Measurements from ENCODE around the gene UQCRH.
"Not testable (repeated sequence)": the region's sequence is repeated elsewhere in the genome, so short reads cannot be mapped to it uniquely, and the experiment has no call there.

The UQCRH gene

DNA sequence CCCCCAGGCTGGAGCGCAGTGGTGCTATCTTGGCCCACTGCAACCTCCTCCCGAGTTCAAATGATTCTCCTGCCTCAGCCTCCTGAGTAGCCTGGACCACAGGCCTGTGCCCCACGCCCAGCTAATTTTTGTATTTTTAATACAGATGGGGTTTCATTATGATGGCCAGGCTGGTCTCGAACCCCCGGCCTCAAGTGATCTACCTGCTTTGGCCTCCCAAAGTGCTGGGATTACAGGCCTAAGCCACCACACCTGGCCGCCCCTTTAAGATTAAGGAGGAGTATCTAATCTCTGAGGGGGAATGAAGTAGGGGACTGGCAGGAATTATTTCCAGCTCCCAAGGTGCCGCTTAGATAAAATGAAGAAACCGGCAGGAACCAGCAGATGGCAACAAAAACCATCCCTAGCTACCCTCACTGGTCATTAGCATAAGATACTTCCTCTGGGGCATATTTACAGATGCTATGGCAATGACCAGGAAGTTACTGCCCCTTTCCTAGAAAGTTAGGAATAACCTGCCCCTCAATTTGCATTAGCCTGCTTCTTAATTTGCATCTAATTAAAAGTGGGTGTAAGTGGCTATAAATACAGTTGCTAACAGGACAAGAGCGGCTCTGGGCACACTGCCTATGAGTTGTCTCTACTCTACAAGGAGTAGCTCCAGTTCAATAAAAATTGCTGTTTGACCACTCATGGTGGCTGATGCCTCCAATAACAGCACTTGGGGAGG lies 30.0 kb downstream of the UQCRH start:
- no peak for DNase-seq (ENCODE audit: low read depth)

GRCh38 chr1:46334030-46334384 lies 30.5 kb downstream of the UQCRH start:
- no peak for DNase-seq (ENCODE audit: low read depth)

- no peak for DNase-seq (ENCODE audit: low read depth)
Measured at GRCh38 chr1:46335081-46335480, 31.6 kb downstream of the UQCRH start.

GRCh38 chr1:46337409-46337808 lies 33.9 kb downstream of the UQCRH start:
- DNase-seq (ENCODE audit: low read depth), result not testable (repeated sequence)

- DNase-seq (ENCODE audit: low read depth), result peak; percentile 79
Measured at GRCh38 chr1:46340404-46341221, 37.1 kb downstream of the UQCRH start, which contains the start of gene NSUN4. TSS of gene NSUN4 (plus strand) at chr1:46340807. CDS start at chr1:46340827, 20 bp downstream.

GRCh38 chr1:46341222-46342083 lies 38.0 kb downstream of the UQCRH start:
- DNase-seq (ENCODE audit: low read depth), result no peak

GRCh38 chr1:46342084-46342656 lies 38.7 kb downstream of the UQCRH start:
- DNase-seq (ENCODE audit: low read depth), result no peak

DNA sequence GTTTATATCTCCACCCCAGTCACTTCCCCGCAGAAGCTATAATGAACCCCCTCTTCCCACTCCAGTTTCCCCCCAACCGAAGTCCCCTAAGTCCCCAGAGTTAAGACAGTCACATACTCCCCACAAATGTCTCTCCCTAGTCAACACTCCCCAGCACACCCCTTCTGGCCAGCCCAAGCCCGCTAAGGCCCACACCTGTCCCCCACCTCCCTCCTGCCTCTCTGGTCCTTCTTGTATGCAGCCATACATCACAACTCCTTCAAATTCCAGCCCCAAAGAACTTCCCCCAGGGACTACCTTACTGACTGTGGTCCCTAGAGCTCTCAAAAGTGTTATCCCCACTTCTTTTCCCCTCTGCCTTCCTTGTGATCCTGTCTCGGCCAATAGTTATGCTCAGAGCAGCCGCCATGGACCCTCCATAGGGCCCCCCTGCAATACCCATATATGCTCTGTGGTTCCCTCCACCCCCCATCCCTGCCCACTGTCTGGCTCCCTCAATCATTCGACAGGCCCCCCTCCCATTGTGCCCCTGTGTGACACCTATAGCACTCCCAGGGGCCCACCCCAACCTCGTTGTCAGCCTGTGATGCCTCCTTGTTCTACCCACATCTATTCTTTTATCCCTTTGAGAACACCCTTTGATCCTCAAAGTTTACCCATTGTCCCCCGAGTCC lies 39.3 kb downstream of the UQCRH start:
- no peak for DNase-seq (ENCODE audit: low read depth)

GRCh38 chr1:46343351-46343695 lies 39.8 kb downstream of the UQCRH start:
- DNase-seq (ENCODE audit: low read depth), result no peak

DNA sequence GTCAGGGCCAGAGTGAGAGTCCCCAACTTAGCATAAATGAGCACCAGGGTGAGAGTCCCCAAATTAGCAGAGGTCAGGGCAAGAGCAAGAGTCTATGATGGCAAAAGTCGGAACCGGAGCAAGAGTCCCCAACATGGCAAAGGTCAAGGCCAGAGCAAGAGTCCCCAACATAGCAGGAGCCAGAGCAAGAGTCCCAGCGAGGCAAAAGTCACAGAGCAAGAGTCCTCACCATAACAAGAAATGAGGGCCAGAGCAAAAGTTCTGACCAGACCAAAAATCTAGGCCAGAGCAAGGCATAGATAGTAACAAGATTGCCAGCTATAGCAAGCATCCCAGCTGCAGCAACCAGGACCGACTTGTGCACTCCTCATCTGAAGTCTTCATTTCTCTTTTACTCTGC lies 40.2 kb downstream of the UQCRH start:
- no peak for DNase-seq (ENCODE audit: low read depth)

DNA sequence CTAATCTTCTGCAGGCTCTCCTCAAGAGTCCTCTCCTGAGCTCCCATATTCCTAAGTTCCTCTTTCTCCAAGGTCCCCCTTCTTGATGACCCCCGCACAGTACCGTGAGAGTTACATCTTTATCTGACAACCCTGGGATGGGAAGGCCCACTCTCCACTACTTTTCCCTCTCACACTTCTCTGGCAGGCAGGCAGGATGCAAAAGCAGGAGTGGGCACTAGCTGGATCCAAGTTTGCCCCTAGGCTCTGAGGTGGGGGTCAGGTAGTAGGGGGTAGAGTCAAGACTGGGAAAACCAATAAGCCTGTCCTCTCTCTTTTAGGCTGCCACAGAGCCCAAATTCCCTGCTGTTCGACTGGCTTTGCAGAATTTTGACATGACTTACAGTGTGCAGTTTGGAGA lies 41.0 kb downstream of the UQCRH start:
- DNase-seq (ENCODE audit: low read depth), result no peak

- no peak for DNase-seq (ENCODE audit: low read depth)
Measured at GRCh38 chr1:46345281-46345680, 41.8 kb downstream of the UQCRH start.

- no peak for DNase-seq (ENCODE audit: low read depth)
Measured at GRCh38 chr1:46352363-46352762, 48.9 kb downstream of the UQCRH start.

- DNase-seq (ENCODE audit: low read depth), result not testable (repeated sequence)
Measured at GRCh38 chr1:46355920-46356319, 52.4 kb downstream of the UQCRH start.

- DNase-seq (ENCODE audit: low read depth), result no peak
Measured at GRCh38 chr1:46362158-46362557, 58.7 kb downstream of the UQCRH start.

GRCh38 chr1:46363121-46363520 lies 59.6 kb downstream of the UQCRH start:
- no peak for DNase-seq (ENCODE audit: low read depth)

DNA sequence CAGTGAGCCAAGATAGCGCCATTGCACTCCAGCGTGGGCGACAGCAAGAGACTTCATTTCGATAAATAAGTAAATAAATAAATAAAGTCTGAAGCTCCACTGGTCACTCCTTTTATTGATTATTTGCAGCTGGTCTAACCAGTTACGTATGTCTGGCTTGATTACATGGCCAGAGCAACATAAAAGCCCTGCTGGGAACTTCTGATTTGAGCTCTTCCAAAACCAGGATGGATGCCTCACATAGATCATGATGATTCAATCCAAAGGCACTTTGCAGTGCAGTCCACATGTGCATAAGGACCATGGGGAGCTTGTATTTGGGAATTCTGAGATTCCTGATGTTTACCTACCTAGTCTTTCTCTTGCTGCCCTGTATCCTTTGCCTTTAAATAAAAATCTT lies 61.1 kb downstream of the UQCRH start:
- DNase-seq (ENCODE audit: low read depth), result no peak

DNA sequence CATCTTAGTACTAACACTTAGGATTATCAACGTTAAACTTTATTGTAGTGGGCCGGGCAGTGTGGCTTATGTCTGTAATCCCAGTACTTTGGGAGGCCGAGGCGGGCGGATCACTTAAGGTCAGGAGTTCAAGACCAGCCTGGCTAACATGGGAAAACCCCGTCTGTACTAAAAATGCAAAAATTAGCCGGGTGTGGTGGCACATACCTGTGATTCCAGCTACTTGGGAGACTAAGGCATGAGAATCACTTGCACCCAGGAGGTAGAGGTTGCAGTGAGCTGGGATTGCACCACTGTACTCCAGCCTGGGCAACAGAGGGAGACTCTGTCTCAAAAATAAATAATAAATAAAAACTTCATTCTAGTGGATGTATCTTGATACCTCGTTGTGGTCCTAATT lies 62.3 kb downstream of the UQCRH start:
- not testable (repeated sequence) for DNase-seq (ENCODE audit: low read depth)

Measured in T-helper 22 cell (primary cell).